ENCODE data around the gene CAPN5.
"Not testable (repeated sequence)": the region's sequence is repeated elsewhere in the genome, so short reads cannot be mapped to it uniquely, and the experiment has no call there.

CAPN5 gene

DNA sequence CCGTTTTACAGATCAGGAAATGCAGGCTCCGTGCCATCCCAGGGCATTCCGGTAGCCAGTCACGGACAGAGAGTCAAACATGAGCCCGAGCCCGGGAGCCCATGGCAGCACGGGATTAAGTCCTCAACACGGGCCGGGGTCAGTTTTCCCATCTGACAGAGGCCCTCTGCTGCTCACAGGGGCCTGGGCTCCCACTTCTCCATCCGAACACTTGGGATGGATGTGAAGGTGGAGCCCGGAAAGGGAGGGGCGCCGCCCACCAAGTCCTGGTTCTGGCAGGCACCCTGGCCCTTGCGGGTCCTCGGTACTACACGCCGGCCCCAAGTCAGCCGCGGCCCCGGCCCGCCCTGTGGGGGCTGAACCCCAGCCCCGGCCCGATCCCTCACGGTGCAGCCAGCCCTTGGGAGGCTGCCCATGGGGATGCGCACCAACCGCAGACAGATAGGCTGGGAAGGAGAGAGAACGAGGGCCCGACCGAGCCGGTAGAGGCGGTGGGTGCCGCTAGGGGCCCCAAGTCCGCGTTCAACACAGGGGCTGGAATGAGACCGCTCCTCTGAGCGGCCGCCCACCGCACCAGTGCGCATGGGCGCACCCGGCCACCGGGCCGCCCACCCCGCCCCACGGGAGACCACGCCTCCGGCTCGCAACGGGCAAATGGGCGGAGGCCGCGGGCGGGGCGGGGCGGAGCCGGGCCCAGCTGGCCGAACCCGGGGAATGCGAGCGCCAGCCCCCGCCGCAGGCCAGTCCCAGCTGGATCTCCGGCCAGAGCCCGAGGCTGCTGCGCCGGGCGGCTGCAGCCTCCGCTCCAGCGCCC, at the start of gene CAPN5:
CAPN5 (plus strand) TSS at position 743 of the 814 bp plus-strand sequence. CDS start 17,916 bp downstream, outside the sequence.
- DNase-seq (ENCODE audit: low read depth in 3 of 3) = peak; percentile 73 to 82 (median 75)

GRCh38 chr11:77018396-77018924, 48.3 kb upstream of the CAPN5 start:
- not testable (repeated sequence) for DNase-seq (ENCODE audit: low read depth in 3 of 3)

DNA sequence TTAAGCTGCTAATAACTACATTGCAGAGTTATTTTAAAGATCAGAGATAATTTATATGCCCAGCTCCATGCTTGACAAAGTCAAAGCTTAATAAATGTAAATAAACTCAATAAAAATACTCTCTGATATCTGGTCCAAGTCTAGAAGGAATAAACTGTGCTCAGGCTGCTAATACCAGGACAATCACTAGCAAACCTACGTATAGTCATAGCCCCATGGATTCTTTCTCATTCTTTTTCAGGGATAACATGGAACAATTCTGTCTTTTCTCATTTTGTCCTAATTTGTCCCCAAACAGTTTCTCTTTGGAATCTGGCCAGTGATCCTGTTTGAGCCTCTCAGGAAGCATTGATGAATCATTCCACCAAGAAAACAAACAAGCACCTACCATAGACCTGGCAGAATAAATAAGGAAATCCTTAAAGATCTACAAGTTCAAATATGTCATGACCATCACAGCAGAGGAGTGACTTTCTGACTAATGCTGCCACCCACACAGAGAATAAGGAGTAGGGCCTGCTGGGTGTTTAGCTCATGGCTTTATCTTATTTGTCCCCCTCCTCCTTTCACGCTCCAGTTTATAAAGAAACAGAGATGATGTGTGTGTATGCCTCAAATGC, 46.7 kb upstream of the CAPN5 start:
- no peak for DNase-seq (ENCODE audit: low read depth in 3 of 3)

GRCh38 chr11:77020734-77021133, 46.0 kb upstream of the CAPN5 start:
- no peak for DNase-seq (ENCODE audit: low read depth in 3 of 3)

DNA sequence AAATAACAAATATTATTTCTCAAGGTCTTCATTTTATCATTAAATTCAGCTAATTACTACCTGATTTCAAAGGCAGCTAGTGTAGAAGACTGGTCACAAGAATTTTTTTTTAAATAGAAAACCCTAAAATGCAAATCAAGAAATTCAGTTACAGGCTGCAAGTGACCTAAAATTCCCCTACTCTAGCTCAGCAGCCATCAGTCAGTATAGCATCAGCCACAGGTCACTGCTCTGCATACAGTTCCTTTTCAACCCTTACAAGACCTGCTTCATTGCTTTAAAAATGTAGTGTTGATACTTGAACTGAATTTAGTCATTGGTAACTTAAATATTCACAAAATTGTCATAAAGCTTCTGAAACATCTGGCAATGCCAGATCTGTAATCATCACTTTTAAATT, 42.0 kb upstream of the CAPN5 start:
- DNase-seq (ENCODE audit: low read depth in 3 of 3) = no peak

DNA sequence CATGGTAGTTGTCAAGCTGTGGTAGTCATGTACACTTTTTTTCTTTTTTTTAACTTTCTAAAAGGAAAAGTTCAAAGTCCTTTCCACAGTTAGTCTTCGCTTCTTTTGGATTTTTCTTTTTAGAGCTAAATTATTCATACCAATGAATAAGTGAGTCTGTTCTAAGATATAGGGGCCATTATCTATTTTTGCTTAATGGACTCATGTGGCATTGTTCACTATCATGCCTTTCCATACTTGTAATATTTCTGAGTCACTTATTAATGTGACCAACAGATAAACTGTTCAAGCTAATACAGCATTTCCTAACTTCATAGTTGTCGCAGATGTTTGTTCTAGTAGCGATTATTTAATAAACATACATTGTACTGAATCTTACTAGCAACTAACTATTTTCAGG, 40.5 kb upstream of the CAPN5 start:
- no peak for DNase-seq (ENCODE audit: low read depth in 3 of 3)

- no peak for DNase-seq (ENCODE audit: low read depth in 3 of 3)
Observed at GRCh38 chr11:77026743-77027142, 40.0 kb upstream of the CAPN5 start.

- DNase-seq (ENCODE audit: low read depth in 3 of 3) = no peak
Observed at GRCh38 chr11:77027275-77027674, 39.5 kb upstream of the CAPN5 start.

GRCh38 chr11:77029829-77030228, 36.9 kb upstream of the CAPN5 start:
- no peak for DNase-seq (ENCODE audit: low read depth in 3 of 3)

DNA sequence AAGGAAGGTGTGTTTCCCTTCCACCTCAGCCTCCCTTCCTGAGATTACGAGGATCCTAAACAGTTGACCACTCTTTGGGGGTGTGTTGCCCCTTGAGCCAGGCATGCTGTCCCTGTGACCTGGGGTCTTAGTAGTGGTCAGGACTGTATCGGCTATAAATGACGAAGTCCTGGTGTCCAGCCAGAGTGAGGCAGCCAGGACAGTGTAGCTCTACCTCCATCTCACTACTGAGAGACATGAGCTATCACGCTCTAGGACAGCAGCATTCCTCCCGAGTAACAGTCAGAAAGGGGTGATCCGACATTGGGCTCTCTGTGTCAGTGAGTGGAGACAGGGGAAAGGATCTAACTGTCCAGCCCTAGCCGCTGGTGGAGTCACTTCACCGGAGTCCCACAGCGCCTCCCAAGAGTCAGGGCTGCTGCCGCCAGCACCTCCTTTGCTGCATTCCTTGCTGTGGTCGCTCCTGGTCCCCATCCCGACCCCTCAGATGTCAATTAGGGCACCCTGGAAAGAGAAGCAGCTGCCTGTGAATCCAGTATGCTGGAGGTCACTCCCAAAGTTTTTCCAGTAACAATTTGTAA, 35.8 kb upstream of the CAPN5 start:
- no peak for DNase-seq (ENCODE audit: low read depth in 3 of 3)

GRCh38 chr11:77031599-77031998, 35.2 kb upstream of the CAPN5 start:
- no peak for DNase-seq (ENCODE audit: low read depth in 3 of 3)

GRCh38 chr11:77035039-77035438, 31.7 kb upstream of the CAPN5 start:
- no peak for DNase-seq (ENCODE audit: low read depth in 3 of 3)

DNA sequence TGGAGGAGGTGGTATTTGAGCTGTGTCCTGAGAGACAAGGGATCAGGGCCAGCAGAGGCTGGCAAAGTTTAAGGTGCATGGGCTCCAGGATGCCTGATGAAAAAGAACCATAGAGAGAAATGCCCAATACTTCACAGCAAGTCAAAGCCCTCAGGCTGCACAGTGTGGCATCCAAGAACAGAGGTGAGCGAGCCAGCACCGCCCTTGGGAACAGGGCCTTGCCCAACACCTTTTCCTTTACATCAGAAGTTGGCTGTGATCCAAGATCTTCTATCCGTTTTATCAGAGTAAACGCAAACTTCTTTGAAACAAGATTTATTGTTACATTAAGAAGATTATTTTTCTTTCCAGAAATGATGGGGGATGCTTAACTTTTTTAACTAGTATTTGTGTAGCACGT, 31.2 kb upstream of the CAPN5 start:
- DNase-seq (ENCODE audit: low read depth in 3 of 3) = no peak

DNA sequence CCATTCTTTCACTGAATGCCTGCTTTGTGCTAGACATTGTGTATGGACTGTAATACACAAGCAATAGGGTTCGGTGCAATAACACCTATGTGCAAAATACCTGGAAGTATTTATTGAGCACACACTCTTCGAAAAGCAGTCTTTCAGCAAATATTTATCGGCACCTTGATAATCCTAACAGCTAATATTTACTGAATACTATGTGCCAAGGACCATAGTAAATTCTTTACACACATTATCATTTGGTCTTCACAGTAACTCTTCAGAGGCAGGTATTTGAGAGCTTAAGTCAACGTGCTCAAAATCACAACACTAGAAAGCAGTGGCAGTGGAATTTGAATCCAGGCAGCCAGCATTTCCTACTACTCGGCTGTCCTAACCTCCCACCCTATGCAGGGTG, 30.4 kb upstream of the CAPN5 start:
- no peak for DNase-seq (ENCODE audit: low read depth in 3 of 3)

GRCh38 chr11:77037057-77037456, 29.7 kb upstream of the CAPN5 start:
- DNase-seq (ENCODE audit: low read depth in 3 of 3) = no peak

DNA sequence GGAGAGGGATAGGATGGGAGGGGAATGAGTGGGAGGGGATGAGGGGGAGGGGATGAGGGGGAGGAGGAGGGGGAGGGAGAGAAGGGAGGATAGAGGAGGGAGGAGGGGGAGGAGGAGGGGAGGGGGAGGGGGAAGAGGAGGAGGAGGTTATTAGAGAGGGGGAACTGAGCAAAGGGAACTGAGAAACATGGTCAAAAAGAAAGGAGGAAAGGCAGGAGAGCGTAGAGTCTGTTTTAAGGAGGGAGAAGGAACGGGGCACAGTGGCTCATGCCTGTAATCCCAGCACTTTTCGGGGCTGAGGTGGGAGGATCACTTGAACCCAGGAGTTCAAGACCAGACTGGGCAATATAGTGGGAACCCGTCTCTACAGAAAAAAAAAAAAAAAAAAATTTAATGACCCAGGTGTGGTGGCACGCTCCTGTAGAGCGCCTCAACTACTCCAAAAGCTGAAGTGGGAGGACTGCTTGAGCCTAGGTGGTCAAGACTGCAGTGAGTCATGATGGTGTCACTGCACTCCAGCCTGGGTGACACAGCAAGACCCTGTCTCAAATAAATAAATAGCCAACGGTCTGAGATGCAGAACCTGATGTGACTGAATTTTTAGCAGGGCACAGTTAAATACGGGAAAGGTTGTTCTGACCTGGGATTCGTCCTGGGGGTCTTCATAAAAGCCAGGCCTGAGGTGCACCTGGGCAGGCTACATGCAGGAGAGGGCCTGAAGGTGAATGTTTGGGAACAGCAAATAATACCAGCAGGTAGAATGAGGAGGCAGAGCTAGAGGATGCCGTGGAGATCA, 28.5 kb upstream of the CAPN5 start:
- no peak for DNase-seq (ENCODE audit: low read depth in 3 of 3)

DNA sequence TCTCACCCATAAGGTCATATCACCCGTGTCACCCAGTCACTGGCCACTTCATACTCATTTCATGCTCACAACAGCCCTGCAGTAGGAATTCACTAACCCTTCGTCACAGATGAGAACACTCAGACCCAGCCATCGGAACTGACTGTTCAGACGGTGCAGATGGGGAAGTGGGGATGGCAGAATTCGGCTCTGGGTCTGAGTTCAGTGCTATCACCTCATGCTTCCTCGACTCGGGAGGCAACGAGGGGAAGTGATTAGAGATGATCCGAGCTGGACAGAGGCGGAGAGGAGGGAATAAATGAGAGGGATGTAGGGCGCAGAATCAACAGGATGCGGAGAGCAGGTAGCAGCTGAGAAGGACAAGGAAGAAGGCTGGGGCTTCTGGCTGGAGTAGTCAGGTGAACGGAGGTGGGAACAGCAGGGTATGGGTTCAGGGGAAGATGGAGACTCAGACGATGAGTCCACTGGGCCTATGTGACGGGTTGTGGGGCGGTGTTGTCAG, 27.9 kb upstream of the CAPN5 start:
- no peak for DNase-seq (ENCODE audit: low read depth in 3 of 3)

GRCh38 chr11:77039491-77040400, 27.0 kb upstream of the CAPN5 start:
- DNase-seq (ENCODE audit: low read depth in 3 of 3) = no peak

GRCh38 chr11:77040401-77040777, 26.4 kb upstream of the CAPN5 start:
- DNase-seq (ENCODE audit: low read depth in 3 of 3) = no peak

DNA sequence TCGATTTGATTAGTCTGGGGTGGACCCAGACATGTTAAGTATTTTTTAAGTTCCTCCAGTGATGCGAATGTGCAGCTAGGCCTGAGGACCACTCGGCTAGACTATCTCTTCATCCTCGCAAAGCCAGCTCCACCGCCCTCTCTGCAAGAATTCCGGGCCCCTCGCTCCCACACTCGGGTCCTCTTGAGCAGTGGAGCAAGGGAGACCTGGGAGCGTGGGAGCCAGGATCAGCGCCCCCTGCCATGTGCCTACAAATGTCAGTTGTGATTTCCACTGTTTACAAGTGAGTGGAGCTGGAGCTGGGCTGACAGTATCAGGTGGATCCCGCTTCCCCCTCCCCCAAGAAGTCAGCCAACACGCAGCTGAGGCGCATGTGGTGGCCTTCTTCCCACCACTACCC, 25.9 kb upstream of the CAPN5 start:
- DNase-seq (ENCODE audit: low read depth in 3 of 3) = no peak

Data from stimulated activated CD4-positive, alpha-beta T cell treated with anti-CD3 and anti-CD28 coated beads, TNF-alpha, amount 100 ng/mL, for 4 hours (primary cell).